ENCODE results near the gene ZNF75A.
"Not testable (repeated sequence)": the region's sequence is repeated elsewhere in the genome, so short reads cannot be mapped to it uniquely, and the experiment has no call there.

Gene ZNF75A

DNA sequence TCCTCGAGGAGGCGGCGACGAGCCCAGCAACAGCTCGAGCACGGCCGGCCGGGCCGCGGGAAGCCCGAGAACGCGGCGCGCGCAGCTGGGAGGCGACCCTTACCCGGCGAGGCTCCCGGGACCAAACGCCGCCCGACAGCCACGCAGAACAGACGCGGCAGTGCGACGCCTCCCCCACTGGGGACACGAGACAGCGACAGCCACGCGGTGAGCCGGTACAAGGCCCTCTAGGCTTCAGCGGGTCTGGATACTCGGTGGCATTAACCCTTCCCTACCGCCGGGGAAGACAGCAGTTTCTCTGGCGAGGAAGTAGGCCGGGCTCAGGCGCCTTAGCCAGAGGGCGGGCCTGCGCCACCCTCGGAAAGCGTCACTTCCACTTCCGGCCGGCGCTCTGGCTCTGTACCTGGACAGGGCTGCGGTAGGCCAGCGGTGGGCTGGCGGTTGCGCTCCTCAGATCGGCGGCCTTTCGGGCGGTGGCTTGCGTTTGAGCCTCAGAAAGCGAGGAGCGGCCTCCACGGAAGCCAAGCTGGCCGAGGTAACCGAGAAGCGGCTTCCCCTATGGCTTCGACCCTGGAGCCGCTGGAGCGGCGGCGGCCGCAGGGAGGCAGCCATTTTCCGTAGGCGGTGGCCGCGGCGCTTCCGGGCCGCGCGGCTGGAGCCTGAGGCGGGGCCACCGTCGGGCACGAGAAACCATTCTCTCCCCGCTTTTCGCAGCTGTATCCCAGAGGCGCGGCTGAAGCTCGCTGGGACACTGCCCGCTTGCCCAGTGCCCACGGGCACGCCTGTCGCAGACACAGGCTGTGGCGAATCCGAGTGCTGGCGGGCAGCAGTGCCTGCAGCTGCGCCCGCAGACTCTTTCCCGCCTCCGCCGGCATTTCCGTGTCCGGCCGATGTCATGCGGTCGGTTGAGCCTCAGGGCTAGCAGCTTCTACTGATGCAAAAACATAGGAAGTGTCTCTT is at the start of gene ZNF75A, which contains the start of gene TIGD7:
Gene ZNF75A, plus strand, starts transcription at position 389 of the 960 bp plus-strand sequence. CDS start 2,932 bp downstream, outside the sequence.
Gene TIGD7, minus strand, starts transcription at position 322 of the 960 bp plus-strand sequence. CDS start 4,816 bp downstream, outside the sequence.
- no peak for FAIRE-seq

- FAIRE-seq: no peak
Observed at GRCh38 chr16:3256146-3256865, 49.0 kb upstream of the ZNF75A start, which contains the start of gene MEFV. Gene MEFV (minus strand): TSS chr16:3256633. CDS start chr16:3256587, 46 bp downstream.

GRCh38 chr16:3256866-3257465 is 48.3 kb upstream of the ZNF75A start:
- no peak for FAIRE-seq

DNA sequence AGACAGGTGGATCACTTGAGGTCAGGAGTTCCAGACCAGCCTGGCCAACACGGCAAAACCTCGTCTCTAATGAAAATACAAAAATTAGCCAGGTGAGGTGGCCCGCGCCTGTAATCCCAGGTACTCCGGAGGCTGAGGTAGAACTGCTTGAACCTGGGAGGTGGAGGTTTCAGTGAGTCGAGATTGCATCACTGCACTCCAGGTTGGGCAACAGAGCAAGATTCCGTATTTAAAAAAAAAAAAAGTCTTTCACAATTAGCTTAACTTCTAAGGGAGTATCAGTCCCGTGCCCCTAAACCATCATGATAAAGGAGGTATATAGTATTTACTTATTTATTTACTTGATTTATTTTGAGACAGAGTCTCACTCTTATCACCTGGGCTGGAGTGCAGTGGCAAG is 45.5 kb upstream of the ZNF75A start:
- FAIRE-seq: no peak

DNA sequence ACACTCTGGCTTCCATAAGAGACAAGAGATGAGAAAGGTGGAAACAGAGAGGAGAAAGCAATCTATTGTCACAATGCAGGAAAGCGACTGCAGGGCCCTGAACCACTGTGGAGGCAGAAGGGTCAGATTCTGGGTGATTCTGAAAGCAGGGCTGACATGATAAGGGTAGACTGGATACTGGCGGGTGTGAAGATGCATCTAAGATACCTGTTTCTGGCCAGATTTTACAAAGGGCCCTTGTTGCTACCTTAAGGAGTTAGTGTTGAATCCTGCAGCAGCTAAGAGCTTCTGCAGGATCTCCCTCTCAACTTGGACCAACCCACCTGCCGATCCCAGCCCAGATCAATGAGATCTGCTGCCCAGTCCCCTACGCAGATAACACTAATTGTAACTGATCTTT is 42.8 kb upstream of the ZNF75A start:
- FAIRE-seq: no peak

GRCh38 chr16:3264137-3265036 is 40.9 kb upstream of the ZNF75A start:
- FAIRE-seq: no peak

- no peak for FAIRE-seq
Observed at GRCh38 chr16:3266873-3267537, 38.3 kb upstream of the ZNF75A start.

GRCh38 chr16:3268294-3268693 is 37.0 kb upstream of the ZNF75A start:
- no peak for FAIRE-seq

DNA sequence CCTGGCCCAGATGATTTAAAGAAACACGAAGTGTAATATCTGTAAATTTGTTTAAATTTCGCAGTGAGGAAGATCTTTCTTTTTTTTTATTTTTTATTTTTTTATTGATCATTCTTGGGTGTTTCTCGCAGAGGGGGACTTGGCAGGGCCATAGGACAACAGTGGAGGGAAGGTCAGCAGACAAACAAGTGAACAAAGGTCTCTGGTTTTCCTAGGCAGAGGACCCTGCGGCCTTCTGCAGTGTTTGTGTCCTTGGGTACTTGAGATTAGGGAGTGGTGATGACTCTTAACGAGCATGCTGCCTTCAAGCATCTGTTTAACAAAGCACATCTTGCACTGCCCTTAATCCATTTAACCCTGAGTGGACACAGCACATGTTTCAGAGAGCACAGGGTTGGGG is 34.6 kb upstream of the ZNF75A start:
- not testable (repeated sequence) for FAIRE-seq

DNA sequence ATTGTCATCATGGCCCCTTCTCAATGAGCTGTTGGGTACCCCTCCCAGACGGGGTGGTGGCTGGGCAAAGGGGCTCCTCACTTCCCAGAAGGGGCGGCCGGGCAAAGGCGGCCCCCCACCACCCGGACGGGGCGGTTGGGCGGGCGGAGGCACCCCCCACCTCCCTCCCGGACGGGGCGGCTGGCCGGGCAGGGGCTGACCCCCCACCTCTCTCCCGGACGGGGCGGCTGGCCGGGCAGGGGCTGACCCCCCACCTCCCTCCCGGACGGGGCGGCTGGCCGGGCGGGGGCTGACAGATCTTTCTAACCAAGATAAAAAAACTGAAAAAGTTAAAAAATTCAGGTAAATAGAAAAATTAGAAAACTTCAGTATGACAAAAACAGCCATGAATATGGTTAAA is 34.0 kb upstream of the ZNF75A start:
- not testable (repeated sequence) for FAIRE-seq

DNA sequence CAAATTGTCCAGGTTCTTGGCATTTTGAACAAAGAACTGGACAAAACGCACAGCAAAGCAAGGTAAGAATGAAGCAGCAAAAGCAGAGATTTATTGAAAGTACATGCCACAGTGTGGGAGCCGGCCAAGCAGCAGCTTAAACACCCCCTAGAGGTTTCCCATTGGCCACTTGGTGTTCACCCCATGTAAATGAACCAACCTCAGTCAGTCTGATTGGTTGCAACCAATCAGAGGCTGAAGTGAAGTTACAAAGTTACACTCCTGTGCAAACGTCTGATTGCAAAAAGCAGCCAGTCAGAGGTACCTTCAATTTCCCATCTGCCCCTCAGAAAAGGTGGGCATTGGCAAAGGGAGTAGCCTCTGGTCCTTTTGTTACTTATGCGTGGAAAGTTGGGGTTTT is 30.8 kb upstream of the ZNF75A start:
- FAIRE-seq: no peak

DNA sequence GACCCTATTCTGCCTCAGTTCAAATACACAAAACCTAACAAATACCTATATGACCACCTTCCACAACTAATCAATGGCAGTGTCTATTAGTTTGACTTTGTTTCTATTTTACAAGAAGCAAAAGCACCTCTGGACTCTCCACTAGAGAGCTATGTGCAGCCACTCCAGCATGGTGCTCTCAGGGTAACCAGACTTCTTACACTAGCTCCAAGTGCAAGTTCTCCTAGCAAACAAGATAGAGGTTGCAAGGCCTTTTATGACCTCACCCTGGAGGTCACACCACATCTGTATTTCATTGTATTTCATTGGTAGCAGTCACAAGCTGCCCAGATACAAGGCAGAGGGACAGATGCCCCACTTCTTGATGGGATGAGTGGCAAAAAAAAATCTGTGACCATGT is 30.4 kb upstream of the ZNF75A start:
- no peak for FAIRE-seq

- FAIRE-seq: no peak
Observed at GRCh38 chr16:3276679-3277078, 28.6 kb upstream of the ZNF75A start.

GRCh38 chr16:3281222-3281820 is 24.0 kb upstream of the ZNF75A start:
- no peak for FAIRE-seq

DNA sequence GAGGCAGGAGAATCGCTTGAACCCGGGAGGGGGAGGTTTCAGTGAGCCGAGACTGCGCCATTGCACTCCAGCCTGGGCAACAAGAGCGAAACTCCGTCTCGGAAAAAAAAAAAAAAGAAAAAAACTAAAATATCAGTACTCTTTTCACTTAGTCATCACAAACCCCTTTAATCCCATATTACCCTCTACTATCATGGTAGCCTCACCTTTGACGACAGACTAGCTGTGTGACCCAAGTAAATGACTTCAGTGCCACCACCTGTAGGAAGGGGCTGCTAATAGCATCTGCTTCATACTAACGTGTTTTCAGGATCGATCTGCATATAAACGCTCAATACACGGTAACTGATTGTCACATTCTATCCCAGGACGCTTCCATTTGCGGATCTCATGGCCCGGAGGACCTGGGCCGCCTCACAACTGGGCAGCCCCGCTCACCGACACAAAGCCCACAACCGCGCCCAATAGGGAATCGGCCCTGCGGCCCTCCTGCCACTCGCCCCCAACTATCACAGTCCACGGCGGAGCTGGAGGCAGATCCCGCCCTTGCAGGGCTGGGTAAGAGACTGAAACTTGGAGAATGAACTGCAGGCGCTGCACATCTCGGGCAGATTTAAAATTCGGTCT is 23.1 kb upstream of the ZNF75A start:
- FAIRE-seq: no peak

DNA sequence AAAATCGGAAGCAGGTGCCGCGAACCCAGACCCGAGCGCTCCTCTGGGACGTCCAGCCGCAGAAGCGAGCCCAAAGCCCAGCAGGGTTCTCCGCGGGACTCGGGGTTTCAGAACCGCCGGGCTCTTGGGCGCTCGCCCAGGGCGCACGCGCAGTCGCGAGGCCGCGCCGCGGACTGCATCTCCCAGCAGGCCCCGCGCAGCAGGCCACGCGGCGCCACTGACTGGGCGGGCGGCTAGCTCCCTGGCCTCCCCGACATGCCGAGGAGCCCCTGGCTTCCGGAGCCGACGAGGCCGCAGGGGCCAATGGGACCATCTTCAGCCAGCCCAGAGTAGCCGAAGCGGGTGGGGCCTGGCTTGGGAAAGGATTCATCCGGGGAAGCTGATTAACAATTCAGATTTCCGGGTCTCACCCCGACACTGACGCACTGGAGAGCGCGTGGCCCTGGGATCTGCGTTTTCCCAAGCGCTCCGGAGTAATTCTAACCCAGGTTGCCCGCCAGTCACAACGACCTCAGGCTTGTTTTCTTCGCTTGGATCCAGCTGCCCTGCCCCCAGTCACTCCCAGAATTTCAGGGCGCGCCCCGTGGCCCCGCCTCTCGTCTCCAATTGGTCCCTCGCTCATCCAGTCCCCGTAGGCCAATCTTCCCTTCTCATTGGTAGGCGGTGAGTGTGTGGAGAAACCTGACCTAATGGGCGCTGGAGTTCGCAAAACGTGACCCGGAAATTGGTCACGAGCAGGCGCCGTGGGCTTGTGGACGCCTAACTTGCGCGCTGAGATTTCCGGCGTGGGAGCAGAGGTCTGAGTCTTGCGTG is 22.4 kb upstream of the ZNF75A start, which contains the start of gene ZNF263:
Gene ZNF263, plus strand, starts transcription at position 762 of the 813 bp plus-strand sequence. CDS start 328 bp downstream, outside the sequence.
- no peak for FAIRE-seq

DNA sequence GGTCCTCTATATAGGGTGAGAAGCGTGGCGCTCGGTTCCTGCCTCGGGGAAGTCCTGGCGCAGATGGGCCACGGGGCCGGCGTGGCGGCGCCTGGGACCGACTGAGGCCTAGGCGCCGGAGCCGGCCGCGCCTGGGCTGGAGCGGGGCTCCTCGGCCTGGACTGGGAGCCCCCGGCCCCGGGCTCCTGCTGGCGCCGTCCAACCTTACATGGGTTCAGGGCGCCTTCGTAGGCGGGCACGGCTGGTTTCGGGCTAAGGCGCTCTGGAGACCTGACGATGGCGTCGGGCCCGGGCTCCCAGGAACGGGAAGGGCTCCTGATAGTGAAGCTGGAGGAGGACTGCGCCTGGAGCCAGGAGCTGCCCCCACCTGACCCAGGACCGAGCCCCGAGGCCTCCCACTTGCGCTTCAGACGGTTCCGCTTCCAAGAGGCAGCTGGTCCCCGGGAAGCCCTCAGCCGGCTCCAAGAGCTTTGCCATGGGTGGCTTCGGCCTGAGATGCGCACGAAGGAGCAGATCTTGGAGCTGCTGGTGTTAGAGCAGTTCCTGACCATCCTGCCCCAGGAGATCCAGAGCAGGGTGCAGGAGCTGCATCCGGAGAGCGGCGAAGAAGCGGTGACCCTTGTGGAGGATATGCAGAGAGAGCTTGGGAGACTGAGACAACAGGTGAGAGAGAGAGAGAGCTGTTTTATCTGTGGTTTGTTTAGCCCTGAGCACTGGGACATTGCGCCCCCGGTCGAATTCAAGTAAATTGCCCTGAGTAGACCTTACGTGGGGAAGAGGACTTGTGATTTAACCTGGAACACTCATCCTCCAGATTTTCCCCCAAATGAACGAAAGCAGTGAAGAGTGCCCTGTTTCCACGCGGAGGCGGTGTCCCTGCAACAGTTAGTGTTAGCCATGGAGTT is 21.5 kb upstream of the ZNF75A start:
- no peak for FAIRE-seq

- FAIRE-seq: no peak
Observed at GRCh38 chr16:3285131-3285530, 20.2 kb upstream of the ZNF75A start.

All from colon (tissue), 2 donors.